ENCODE measurements around the gene C11orf98.
"Not testable (repeated sequence)": the region's sequence is repeated elsewhere in the genome, so short reads cannot be mapped to it uniquely, and the experiment has no call there.

C11orf98 gene

DNA sequence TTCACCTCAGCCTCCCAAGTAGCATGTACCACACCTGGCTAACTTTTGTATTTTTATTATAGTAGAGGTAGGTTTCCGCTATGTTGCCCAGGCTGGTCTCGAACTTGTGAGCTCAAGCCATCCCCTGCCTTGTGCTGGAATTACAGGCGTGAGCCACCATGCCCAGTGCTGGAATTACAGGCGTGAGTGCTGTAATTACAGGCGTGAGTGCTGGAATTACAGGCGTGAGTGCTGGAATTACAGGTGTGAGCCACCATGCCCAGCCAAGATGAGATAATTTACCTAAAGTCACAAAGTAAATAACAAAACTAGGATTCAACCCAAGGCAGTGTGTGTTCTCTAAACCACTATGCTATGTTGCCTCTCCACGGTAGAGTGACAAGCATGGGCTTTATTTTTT, 17.5 kb upstream of the C11orf98 start:
- no peak for DNase-seq (ENCODE audit: low read depth)

DNA sequence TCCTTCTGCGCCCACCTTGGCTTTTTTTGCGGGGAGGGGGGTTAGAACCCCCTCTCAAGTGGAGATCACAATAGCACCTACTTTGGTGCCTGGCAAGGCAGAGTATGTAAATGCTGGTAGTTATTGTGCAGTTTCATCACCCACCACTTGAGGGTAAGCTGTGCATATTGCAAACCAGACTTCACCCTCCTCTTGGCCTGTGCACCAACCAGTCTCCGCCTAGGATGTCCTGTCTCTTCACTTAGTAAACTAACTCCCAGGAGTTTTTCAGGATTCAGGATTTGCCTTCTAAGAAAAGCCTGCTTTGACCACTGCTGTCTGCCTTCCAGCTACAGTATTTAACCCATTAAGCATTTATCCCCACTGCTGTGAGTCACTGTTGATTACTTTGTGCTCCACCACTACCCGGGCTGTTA, 15.8 kb upstream of the C11orf98 start:
- peak; percentile 14 for DNase-seq (ENCODE audit: low read depth)

DNA sequence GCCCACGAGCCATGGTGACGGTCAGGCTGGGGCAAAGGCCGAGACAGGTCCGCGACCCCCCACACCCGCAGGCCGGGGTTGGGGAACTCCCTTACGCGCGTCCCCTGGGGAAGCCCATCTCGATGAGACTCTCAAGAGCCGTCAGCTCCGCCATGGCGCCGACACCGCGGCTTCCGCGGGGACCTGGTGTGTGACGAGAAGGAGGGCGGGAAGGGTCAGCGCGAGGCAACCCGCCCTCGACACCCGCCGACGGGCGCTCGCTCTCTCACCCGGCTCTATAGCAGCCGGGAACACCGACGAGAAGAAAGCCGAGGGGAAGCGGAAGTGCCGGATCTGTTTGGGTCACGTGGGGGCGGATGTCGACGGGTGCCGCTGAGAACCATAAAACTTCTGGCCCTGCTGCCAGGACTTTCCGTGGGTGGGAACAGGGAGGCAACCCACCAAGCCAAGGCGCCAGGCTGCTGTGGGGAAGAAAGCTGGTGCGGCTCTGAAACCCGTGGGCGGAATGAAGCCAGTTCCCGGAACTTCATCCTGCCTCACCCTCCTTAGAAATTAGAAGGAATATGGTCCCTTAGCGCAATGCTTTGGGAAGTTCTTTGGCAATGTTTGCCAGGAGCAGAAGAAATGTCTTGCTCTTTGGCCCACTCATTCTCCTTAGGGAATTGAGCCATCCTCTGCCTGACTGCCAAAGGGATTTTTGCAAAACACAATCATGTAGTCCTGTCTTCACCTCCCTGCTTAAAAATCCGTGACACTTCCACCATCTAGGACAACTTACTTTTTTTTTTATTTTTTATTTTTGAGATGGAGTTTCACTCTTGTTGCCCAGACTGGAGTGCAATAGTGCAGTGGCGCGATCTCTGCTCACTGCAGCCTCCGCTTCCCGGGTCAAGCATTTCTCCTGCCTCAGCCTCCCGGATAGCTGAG, 14.0 kb upstream of the C11orf98 start, which contains the start of gene UBXN1:
TSS of gene UBXN1 (minus strand) at position 304 of the 927 bp plus-strand sequence. CDS start at position 154, 150 bp downstream.
- peak; percentile 73 for DNase-seq (ENCODE audit: low read depth)

DNA sequence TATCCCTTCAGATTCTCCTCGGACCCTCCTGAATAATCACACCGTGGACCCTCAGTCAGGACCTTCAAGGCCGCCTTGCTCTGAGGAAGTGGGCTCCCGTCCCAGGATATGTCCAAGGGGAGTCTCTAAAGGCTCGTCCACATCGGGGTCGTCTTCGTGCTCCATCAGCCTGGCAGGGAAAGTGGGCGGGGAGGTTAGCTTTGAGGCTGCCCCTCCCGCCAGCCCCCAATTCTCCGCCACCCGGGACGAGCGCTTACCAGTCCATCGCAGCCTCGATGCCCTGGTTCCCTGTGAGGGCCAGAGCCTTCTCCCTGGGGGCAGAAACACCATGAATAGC, 13.4 kb upstream of the C11orf98 start:
- DNase-seq (ENCODE audit: low read depth), result no peak

DNA sequence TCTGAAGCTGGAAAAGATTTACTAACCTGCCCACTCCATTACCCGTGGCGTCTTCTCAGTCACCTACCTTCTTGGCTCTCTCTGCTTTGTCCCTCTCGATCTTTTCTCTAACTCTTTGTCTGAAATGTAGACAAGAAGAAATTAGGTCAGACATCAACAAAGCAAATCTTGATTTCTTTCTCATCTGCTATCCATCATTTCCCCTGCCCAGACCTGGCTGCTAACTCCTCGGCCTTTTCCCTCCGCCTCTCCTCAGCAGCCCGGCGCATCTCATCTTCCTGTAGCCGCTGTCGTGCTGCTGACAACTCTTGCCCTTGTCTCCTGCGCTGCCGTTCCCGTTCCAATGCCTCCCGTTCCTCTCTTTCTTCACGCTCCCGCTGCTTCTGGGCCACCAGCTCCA, 12.7 kb upstream of the C11orf98 start:
- no peak for DNase-seq (ENCODE audit: low read depth)

GRCh38 chr11:62677156-62677555, 12.1 kb upstream of the C11orf98 start:
- DNase-seq (ENCODE audit: low read depth), result no peak

GRCh38 chr11:62676698-62677097, 11.7 kb upstream of the C11orf98 start:
- DNase-seq (ENCODE audit: low read depth), result no peak

- DNase-seq (ENCODE audit: low read depth), result not testable (repeated sequence)
These were observed 10.4 kb upstream of the C11orf98 start for GRCh38 chr11:62675415-62675814.

GRCh38 chr11:62673196-62673525, 8.2 kb upstream of the C11orf98 start:
- no peak for DNase-seq (ENCODE audit: low read depth)

DNA sequence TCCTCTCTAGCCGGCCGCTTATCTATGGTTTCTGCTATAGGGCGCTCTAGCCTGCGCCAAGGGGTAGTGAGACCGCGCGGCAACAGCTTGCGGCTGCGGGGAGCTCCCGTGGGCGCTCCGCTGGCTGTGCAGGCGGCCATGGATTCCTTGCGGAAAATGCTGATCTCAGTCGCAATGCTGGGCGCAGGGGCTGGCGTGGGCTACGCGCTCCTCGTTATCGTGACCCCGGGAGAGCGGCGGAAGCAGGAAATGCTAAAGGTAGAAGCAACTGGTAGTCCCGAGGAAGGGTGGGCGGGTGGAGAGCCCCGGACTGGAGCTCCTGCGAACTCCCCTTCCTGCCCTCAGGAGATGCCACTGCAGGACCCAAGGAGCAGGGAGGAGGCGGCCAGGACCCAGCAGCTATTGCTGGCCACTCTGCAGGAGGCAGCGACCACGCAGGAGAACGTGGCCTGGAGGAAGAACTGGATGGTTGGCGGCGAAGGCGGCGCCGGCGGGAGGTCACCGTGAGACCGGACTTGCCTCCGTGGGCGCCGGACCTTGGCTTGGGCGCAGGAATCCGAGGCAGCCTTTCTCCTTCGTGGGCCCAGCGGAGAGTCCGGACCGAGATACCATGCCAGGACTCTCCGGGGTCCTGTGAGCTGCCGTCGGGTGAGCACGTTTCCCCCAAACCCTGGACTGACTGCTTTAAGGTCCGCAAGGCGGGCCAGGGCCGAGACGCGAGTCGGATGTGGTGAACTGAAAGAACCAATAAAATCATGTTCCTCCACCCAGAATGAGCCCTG, 6.8 kb upstream of the C11orf98 start, which contains the start of the genes LBHD1 and UQCC3:
TSS of gene LBHD1 (minus strand) at position 660 of the 782 bp plus-strand sequence. CDS start 2,236 bp downstream, outside the sequence.
TSS of gene UQCC3 (plus strand) at position 66 of the 782 bp plus-strand sequence. CDS start at position 139, 73 bp downstream.
- peak; percentile 49 for DNase-seq (ENCODE audit: low read depth)

- no peak for DNase-seq (ENCODE audit: low read depth)
These were observed 6.2 kb upstream of the C11orf98 start for GRCh38 chr11:62671236-62671607.

- DNase-seq (ENCODE audit: low read depth), result no peak
These were observed 4.6 kb upstream of the C11orf98 start for GRCh38 chr11:62669420-62670161.

DNA sequence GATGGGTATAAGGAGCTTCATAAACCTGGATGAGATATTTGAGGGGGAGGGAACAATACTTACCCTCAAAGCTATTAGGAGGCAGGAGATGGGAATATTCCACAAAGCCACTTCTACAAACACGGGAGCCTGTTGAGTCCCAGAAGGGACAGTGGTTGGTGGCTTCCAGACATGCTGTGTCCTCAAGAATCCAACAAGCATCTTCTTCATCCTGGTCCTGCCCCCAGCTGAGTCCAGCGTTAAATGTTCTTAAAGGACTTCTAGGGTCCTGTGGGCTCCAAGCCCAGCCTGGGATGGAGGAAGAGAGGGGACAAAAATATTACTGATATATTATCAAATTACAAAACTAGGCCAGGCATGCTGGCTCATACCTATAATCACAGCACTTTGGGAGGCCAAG, 2.5 kb upstream of the C11orf98 start:
- DNase-seq (ENCODE audit: low read depth), result no peak

DNA sequence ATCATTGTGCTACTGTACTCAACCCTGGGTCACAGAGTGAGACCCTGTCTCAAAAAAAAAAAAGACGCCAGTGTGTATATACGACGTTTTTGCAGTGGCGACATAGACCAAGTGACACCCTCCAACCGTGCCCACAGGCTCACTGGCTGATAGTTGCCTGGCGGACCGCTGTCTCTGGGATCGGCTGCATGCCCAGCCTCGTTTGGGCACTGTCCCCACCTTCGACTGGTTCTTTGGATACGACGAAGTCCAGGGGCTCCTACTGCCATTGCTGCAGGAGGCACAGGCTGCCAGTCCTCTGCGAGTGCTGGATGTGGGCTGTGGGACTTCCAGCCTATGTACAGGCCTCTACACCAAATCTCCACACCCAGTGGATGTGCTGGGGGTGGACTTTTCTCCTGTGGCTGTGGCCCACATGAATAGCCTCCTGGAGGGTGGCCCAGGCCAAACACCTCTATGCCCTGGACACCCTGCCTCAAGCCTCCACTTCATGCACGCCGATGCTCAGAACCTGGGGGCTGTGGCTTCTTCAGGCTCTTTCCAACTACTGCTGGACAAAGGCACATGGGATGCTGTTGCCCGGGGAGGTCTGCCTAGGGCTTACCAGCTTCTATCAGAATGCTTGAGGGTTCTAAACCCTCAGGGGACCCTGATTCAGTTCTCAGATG, 1.4 kb upstream of the C11orf98 start:
- no peak for DNase-seq (ENCODE audit: low read depth)

- peak; percentile 51 for DNase-seq (ENCODE audit: low read depth)
These were observed 719 bp upstream of the C11orf98 start for GRCh38 chr11:62665599-62666258.

DNA sequence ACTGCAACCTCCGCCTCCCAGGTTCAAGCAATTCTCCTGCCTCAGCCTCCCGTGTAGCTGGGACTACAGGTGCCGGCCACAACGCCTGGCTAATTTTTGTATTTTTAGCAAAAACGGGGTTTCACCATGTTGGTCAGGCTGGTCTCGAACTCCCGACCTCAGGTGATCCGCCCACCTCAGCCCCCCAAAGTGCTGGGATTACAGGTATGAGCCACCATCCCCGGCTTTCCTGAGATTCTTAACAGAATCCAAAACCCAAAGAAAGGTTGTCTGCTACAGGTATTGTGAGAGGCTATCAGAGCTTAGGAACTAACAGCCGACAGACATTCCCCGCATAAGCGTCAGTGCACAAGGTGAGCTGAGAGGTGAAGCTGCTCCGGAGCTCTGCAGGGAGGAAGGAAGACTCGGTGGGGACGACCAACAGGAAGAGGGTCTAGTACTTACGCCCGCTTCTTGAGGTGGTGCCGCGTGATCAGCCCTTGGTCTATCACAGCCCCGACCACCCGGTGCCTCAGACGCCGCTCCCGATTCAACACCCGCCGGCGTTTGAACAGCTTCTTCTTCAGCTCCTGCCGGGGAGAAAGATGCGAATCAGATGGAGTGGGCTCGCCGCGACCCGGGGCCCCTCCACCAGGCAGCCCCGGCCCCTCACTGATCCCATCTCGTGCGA, 470 bp downstream of the C11orf98 start:
- DNase-seq (ENCODE audit: low read depth), result peak; percentile 30

DNA sequence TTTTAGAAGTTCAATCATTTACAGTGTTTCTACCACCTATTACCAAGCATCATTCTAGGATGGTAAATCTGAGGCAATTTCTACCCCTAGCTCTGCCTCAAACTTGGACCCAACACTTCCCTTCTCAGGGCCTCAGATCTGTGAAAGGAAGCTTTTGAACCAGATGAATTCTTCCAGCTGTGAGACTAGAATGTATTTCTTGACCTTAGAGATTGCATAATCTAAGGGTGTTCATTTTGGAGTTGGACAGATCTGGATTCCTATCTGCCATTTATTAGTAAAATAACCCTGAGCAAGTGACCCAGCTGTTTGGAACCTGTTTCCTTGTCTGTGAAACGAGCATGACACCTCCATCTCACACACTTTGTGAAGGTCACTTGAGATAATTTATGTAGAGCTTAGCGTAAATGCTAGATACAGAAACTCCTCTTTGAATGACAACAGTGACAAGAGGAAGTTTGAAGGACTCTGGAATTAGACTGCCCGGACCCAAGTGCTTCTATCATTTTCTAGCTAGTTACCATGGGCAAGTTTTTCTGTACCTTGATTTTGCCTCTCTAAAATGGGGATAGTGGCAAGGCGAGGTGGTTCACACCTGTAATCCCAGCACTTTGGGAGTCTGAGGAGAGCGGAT, 8.1 kb downstream of the C11orf98 start:
- no peak for DNase-seq (ENCODE audit: low read depth)

GRCh38 chr11:62654297-62654696, 10.7 kb downstream of the C11orf98 start:
- DNase-seq (ENCODE audit: low read depth), result no peak

DNA sequence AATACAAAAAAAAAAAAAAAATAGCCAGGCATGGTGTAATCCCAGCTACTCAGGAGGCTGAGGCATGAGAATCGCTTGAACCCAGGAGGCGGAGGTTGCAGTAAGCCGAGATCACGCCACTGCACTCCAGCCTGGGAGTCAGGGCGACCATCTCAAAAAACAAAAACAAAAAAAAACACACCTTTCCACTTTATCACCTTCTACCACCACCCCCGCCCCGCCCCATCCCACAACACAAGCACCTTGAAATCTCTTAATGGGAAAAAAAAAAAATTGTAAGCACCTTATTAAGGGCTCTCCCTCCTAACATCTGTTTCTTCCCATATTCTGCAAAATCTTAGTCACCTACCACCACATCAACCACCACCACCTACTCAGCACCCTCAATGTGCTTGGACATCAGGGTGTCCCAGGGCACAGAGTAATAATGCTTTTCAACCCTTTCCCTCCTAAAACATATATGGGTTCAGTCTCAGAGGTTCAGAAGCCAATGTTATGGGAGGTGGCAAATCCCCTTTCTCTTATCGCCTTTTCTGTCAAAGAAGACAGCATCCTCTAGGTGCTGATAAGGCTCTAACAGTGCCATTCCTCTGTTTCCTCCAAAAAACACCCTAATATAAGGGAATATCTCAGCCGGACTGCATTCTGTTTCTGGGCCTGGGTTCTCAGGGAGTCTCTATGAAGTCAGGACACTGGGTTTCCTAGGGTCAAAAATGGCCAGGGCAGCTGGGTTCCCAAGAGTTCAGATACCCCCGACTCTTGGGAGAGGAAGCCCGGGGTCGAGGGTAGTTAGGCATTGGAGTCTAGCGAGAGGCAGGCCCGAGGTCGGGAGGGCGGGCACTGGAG, 12.6 kb downstream of the C11orf98 start:
- no peak for DNase-seq (ENCODE audit: low read depth)
